Neural cell (in vitro differentiated cells): ENCODE measurements around the gene KPNA4. TPM values are rescaled to one million over a fixed set of nuclear protein-coding genes. Genes with fewer than 3 reads are reported as not detected.
"Not testable (repeated sequence)": the region's sequence is repeated elsewhere in the genome, so short reads cannot be mapped to it uniquely, and the experiment has no call there.

Experiments used
- H2AFZ ChIP-seq: fragments of 200-600, 300-800 bp; sonication (generic), shearing (Covaris generic); 2 replicates; pipeline ENCODE4 v1.6.0; 2014; ENCODE audit warnings: low read depth, mild to moderate bottlenecking, antibody characterized with exemption, low read length, moderate library complexity
- H3F3A ChIP-seq: fragments of 200-600 bp; shearing (Covaris generic); 2 replicates; pipeline ENCODE4 v1.6.1; 2016; ENCODE audit warnings: mild to moderate bottlenecking, moderate library complexity, mixed read lengths, antibody characterized with exemption, low read length; ENCODE audit not compliant: insufficient read depth, poor library complexity, severe bottlenecking
- H3K27ac ChIP-seq: fragments of 200-600, 300-800 bp; sonication (generic), shearing (Covaris generic); 2 replicates; pipeline ENCODE4 v1.5.1; 2014; ENCODE audit warnings: mild to moderate bottlenecking, low read length, moderate library complexity
- H3K27me3 ChIP-seq: fragments of 300-800, 200-600 bp; sonication (generic), shearing (Covaris generic); 2 replicates; pipeline ENCODE4 v1.6.0; 2014; ENCODE audit warnings: mild to moderate bottlenecking, low read depth, low read length, moderate library complexity; ENCODE audit not compliant: insufficient read depth
- H3K36me3 ChIP-seq: fragments of 300-800, 200-600 bp; sonication (generic), shearing (Covaris generic); 2 replicates; pipeline ENCODE4 v1.5.1; 2014; ENCODE audit warnings: mild to moderate bottlenecking, antibody characterized with exemption, low read length, moderate library complexity; ENCODE audit not compliant: insufficient read depth
- H3K4me2 ChIP-seq: fragments of 300-800, 200-600 bp; sonication (generic), shearing (Covaris generic); 2 replicates; pipeline ENCODE4 v1.6.0; 2014; ENCODE audit warnings: mild to moderate bottlenecking, low read length
- H3K4me3 ChIP-seq: fragments of 300-800, 200-600 bp; sonication (generic), shearing (Covaris generic); 2 replicates; pipeline ENCODE4 v1.5.1; 2014; ENCODE audit warnings: mild to moderate bottlenecking, low read length, moderate library complexity
- H3K79me2 ChIP-seq: fragments of 200-600 bp; shearing (Covaris generic); replicated peaks from 2 replicates; pipeline ENCODE4 v1.6.0; 2014; ENCODE audit warnings: mild to moderate bottlenecking, low read length, moderate library complexity; ENCODE audit not compliant: insufficient read depth
- H3K9ac ChIP-seq: fragments of 300-800, 200-600 bp; sonication (generic), shearing (Covaris generic); 2 replicates; pipeline ENCODE4 v1.6.1; 2016; ENCODE audit warnings: mild to moderate bottlenecking, low read length, mixed read lengths
- H3K9me2 ChIP-seq: fragments of 200-600 bp; shearing (Covaris generic); 2 replicates; pipeline ENCODE4 v1.6.1; 2016; ENCODE audit warnings: mild to moderate bottlenecking, low read length, mixed read lengths; ENCODE audit not compliant: insufficient read depth
- H3K9me3 ChIP-seq: fragments of 200-600, 300-800 bp; sonication (generic), shearing (Covaris generic); 2 replicates; pipeline ENCODE4 v1.6.1; 2016; ENCODE audit warnings: mild to moderate bottlenecking, mixed run types, low read length, moderate library complexity, mixed read lengths
- H4K20me1 ChIP-seq: fragments of 200-600 bp; shearing (Covaris generic); 2 replicates; pipeline ENCODE4 v1.6.1; 2016; ENCODE audit warnings: mild to moderate bottlenecking, mixed run types; ENCODE audit not compliant: insufficient read depth
- EP300 ChIP-seq: fragments of 450-650 bp; conservative IDR thresholded peaks from 2 replicates; pipeline ENCODE4 v1.6.1; 2014; ENCODE audit warnings: antibody characterized with exemption, mild to moderate bottlenecking, moderate library complexity; ENCODE audit not compliant: poor library complexity, severe bottlenecking
- EZH2 ChIP-seq: fragments of 200-600, 300-800 bp; shearing (Covaris generic), sonication (generic); IDR thresholded peaks from 2 replicates; pipeline ENCODE4 v1.6.1; 2014; ENCODE audit warnings: antibody characterized with exemption, low read length, borderline replicate concordance, mild to moderate bottlenecking; ENCODE audit not compliant: insufficient read depth, poor library complexity, severe bottlenecking
- MXI1 ChIP-seq: fragments of 450-650 bp; conservative IDR thresholded peaks from 2 replicates; pipeline ENCODE4 v1.6.1; 2014; ENCODE audit warnings: antibody characterized with exemption, mild to moderate bottlenecking; ENCODE audit not compliant: poor library complexity, severe bottlenecking
- POLR2AphosphoS5 ChIP-seq: IDR thresholded peaks from 2 replicates; pipeline ENCODE4 v1.6.1; 2012
- RAD21 ChIP-seq: fragments of 450-650 bp; conservative IDR thresholded peaks from 2 replicates; pipeline ENCODE4 v1.6.1; 2014; ENCODE audit warnings: antibody characterized with exemption, mild to moderate bottlenecking, moderate library complexity
- SMC3 ChIP-seq: fragments of 450-650 bp; conservative IDR thresholded peaks from 2 replicates; pipeline ENCODE4 v1.6.1; 2014; ENCODE audit warnings: antibody characterized with exemption, mild to moderate bottlenecking, moderate library complexity; ENCODE audit not compliant: poor library complexity
- polyA plus RNA-seq: library from polyadenylated mRNA; depleted of rRNA; stranded (reverse); fragments of >200 nt; gene quantifications from 2 replicates; pipeline ENCODE4 v1.2.3, GENCODE V29; 2014
- TF ChIP-seq, protein P1 (sequence below): fragments of 450-650 bp; IDR thresholded peaks from 2 replicates; pipeline ENCODE4 v1.5.1; 2014; ENCODE audit warnings: antibody characterized with exemption, mild to moderate bottlenecking, moderate library complexity; ENCODE audit not compliant: poor library complexity, severe bottlenecking
- TF ChIP-seq, protein P2 (sequence below): IDR thresholded peaks from 2 replicates; pipeline ENCODE4 v1.6.1; 2012; ENCODE audit warnings: borderline replicate concordance

KPNA4 gene
- polyA plus RNA-seq, 1 donor from 2014 or later = 23.1 TPM

DNA sequence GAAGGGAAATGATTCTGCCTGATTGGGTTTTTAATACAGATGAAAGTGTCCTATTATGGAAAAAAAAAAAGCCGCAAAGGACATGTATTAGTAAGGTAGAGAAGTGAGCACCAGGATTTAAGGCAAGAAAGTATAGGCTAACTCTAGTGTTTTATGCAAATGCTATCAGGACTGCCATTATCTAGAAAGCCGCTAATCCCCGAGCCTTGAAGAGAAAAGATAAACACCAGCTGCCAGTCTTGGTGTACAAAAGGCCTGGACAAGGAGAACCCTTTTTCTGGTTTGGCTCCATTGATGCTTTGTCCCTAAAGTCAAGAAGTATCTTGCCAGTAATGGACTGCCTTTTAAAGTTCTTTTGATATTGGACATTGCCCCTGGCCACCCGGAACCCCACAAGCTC, 107.2 kb downstream of the KPNA4 start:
- no peaks in the 10 kb centered on the region for H3K27me3 ChIP-seq
- H3K4me3 ChIP-seq = no peak overlapping the region
- H3K27ac ChIP-seq = no peak overlapping the region
- H3K4me2 ChIP-seq = no peak overlapping the region
- H3K9me2 ChIP-seq = no peaks in the 10 kb centered on the region
- H3K9ac ChIP-seq = no peak overlapping the region
- no peaks in the 10 kb centered on the region for H3K9me3 ChIP-seq
- H2AFZ ChIP-seq = no peak overlapping the region
- TF ChIP-seq EZH2 = no peak
- TF ChIP-seq POLR2AphosphoS5 = no peak
- no peak for TF ChIP-seq EP300
- TF ChIP-seq MXI1 = no peak
- TF ChIP-seq, protein P1, sequence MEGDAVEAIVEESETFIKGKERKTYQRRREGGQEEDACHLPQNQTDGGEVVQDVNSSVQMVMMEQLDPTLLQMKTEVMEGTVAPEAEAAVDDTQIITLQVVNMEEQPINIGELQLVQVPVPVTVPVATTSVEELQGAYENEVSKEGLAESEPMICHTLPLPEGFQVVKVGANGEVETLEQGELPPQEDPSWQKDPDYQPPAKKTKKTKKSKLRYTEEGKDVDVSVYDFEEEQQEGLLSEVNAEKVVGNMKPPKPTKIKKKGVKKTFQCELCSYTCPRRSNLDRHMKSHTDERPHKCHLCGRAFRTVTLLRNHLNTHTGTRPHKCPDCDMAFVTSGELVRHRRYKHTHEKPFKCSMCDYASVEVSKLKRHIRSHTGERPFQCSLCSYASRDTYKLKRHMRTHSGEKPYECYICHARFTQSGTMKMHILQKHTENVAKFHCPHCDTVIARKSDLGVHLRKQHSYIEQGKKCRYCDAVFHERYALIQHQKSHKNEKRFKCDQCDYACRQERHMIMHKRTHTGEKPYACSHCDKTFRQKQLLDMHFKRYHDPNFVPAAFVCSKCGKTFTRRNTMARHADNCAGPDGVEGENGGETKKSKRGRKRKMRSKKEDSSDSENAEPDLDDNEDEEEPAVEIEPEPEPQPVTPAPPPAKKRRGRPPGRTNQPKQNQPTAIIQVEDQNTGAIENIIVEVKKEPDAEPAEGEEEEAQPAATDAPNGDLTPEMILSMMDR = no peak
- TF ChIP-seq, protein P2, sequence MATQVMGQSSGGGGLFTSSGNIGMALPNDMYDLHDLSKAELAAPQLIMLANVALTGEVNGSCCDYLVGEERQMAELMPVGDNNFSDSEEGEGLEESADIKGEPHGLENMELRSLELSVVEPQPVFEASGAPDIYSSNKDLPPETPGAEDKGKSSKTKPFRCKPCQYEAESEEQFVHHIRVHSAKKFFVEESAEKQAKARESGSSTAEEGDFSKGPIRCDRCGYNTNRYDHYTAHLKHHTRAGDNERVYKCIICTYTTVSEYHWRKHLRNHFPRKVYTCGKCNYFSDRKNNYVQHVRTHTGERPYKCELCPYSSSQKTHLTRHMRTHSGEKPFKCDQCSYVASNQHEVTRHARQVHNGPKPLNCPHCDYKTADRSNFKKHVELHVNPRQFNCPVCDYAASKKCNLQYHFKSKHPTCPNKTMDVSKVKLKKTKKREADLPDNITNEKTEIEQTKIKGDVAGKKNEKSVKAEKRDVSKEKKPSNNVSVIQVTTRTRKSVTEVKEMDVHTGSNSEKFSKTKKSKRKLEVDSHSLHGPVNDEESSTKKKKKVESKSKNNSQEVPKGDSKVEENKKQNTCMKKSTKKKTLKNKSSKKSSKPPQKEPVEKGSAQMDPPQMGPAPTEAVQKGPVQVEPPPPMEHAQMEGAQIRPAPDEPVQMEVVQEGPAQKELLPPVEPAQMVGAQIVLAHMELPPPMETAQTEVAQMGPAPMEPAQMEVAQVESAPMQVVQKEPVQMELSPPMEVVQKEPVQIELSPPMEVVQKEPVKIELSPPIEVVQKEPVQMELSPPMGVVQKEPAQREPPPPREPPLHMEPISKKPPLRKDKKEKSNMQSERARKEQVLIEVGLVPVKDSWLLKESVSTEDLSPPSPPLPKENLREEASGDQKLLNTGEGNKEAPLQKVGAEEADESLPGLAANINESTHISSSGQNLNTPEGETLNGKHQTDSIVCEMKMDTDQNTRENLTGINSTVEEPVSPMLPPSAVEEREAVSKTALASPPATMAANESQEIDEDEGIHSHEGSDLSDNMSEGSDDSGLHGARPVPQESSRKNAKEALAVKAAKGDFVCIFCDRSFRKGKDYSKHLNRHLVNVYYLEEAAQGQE = no peak
- H3K36me3 ChIP-seq = no peaks in the 10 kb centered on the region
- H3F3A ChIP-seq = no peaks in the 10 kb centered on the region
- no peaks in the 10 kb centered on the region for H3K79me2 ChIP-seq
- H4K20me1 ChIP-seq = no peaks in the 10 kb centered on the region

GRCh38 chr3:160455846-160456245, 109.5 kb downstream of the KPNA4 start:
- H3K9ac ChIP-seq = no peak overlapping the region

GRCh38 chr3:160454995-160455394, 110.4 kb downstream of the KPNA4 start:
- H3K4me2 ChIP-seq = no peak overlapping the region
- no peaks in the 10 kb centered on the region for H3K36me3 ChIP-seq
- no peaks in the 10 kb centered on the region for H3K27me3 ChIP-seq
- H3K27ac ChIP-seq = no peak overlapping the region
- no peak for TF ChIP-seq SMC3
- no peak overlapping the region for H2AFZ ChIP-seq
- H3K9ac ChIP-seq = no peak overlapping the region
- no peak overlapping the region for H3K4me3 ChIP-seq
- H4K20me1 ChIP-seq = no peaks in the 10 kb centered on the region
- H3F3A ChIP-seq = no peaks in the 10 kb centered on the region
- no peaks in the 10 kb centered on the region for H3K9me2 ChIP-seq
- no peaks in the 10 kb centered on the region for H3K9me3 ChIP-seq
- H3K79me2 ChIP-seq = no peaks in the 10 kb centered on the region

More at GRCh38 chr3:160455846-160456245, 109.5 kb downstream of the KPNA4 start:
- Histone ChIP-seq H2AFZ (no peak overlapping the region), H3K36me3 (no peaks in the 10 kb centered on the region), H3K27me3 (no peaks in the 10 kb centered on the region), H3K9me2 (no peaks in the 10 kb centered on the region), H3K79me2 (no peaks in the 10 kb centered on the region), H3K4me3 (no peak overlapping the region), H3K9me3 (no peaks in the 10 kb centered on the region), H3K4me2 (no peak overlapping the region), H4K20me1 (no peaks in the 10 kb centered on the region), H3F3A (no peaks in the 10 kb centered on the region), H3K27ac (no peak overlapping the region)
- no peak for TF ChIP-seq POLR2AphosphoS5
- no peak for TF ChIP-seq EZH2
- TF ChIP-seq EP300 = no peak
- TF ChIP-seq RAD21 = no peak

DNA sequence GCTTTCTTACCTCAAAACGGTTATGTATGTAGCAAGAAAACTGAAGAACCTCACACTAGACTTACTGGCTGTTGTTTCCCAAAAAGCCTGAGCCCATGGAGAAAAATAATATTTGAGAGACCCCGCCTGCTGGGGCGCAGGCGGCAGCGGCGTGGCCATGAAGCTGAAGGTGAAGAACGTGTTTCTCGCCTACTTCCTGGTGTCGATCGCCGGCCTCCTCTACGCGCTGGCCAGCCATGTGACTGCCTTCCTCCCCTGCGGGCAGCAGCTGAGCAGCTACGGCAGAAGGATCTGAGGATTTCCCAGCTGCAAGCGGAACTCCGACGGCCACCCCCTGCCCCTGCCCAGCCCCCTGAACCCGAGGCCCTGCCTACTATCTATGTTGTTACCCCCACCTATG, 113.1 kb downstream of the KPNA4 start:
- not testable (repeated sequence) for H4K20me1 ChIP-seq, H3F3A ChIP-seq, H2AFZ ChIP-seq, H3K9me2 ChIP-seq, H3K9ac ChIP-seq, H3K9me3 ChIP-seq, H3K27ac ChIP-seq, H3K4me2 ChIP-seq, H3K4me3 ChIP-seq, H3K27me3 ChIP-seq, H3K36me3 ChIP-seq
- H3K79me2 ChIP-seq = peaks cover 11% of the 10 kb centered on the region
